Measurements from ENCODE around the gene LRMDA.
"Not testable (repeated sequence)": the region's sequence is repeated elsewhere in the genome, so short reads cannot be mapped to it uniquely, and the experiment has no call there.

Gene LRMDA

DNA sequence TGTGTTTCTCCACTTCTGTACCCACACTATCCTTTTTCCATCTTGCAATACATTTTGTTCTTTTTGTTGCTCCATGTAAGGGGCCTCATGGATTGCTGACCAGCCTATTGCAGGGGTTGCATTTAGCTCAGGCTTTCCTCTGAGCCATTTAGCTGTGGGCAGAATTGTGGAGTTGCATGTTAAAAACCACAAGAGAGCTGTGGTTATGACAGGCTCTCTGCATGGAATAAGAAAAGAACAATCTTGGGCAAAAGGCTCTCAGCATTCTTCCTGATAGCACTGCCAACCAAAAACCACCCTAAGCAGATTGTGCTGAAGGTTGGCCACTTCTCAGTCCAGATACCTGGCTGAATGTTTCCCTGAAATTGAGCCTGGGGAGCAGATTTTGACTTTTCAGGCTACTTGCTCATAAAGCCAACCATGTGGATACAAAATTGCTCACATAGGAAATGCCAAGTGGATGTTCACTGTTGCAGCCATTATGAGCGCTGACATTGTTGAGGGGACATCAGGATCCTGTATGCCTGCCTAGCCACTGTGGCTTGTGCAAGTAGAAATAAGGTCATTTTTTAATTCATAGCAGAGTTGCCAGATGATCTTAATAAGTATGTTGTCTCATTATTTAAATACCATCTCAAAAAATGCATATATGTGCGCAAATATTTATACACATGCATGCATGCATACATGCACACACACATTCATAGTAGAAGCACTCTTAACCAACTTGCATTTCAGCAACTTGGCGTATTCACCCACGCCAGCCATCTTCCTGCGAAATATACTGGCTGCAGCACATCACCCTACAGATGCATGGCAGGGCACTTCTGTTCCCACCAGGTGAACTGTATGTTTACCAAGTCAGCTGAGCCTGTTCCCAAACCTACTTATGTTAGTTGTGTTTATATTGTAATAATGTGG lies 695.4 kb downstream of the LRMDA start:
- peak; percentile 65 for DNase-seq (ENCODE audit: low read depth)

GRCh38 chr10:76127984-76128589 lies 696.7 kb downstream of the LRMDA start:
- DNase-seq (ENCODE audit: low read depth) = no peak

- DNase-seq (ENCODE audit: low read depth) = no peak
Observed at GRCh38 chr10:76129213-76129612, 697.8 kb downstream of the LRMDA start.

- no peak for DNase-seq (ENCODE audit: low read depth)
Observed at GRCh38 chr10:76130892-76131291, 699.5 kb downstream of the LRMDA start.

DNA sequence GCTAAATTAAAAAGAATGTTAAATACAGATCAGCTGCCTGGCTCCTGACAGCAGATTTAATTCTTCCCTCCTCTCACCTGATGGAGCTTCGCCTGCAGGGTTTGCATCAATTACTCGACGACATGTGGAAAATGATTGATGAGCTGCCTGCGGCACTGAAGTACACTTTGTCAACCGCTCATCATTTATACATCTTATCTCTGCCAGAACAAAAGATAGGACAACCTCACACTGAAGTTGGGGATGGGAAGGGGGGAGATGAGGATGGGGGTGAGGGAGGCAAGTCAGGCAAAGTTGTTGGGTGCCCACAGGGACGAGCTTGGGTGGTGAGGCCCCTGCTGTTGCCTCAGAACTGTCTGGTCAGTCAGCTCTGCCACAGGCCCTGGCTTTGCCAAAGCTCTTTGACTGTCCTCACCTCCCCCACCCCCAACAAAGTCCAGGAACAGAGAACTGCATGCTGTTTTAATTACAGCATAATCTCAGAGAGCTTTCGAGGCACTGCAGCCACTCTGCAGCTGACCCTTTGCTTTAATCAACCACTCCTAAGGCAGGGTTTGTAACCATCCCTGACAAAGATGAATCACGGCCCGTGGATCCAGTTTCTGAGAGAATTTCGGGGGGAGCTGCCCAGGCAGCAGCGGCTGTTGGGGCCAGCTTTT lies 702.3 kb downstream of the LRMDA start:
- DNase-seq (ENCODE audit: low read depth) = peak; percentile 69

DNA sequence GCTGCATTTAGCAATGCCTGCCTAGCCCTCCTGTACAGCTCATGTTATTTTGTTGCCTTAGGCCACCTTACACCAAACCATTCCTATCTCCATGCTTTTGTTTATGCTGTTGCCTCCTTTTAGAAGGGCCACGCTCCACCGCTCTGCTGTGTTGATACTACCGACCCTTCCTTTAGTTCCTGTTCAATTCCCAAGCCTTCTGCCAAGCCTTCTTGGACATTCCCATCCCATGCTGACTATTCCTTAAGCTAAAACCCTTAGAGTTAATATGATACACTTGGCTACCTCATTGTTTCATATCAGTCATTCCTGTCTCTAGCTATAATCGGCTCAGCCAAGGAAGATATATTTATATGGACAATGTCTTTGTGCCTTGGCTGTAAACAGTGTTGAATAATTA lies 705.5 kb downstream of the LRMDA start:
- no peak for DNase-seq (ENCODE audit: low read depth)

DNA sequence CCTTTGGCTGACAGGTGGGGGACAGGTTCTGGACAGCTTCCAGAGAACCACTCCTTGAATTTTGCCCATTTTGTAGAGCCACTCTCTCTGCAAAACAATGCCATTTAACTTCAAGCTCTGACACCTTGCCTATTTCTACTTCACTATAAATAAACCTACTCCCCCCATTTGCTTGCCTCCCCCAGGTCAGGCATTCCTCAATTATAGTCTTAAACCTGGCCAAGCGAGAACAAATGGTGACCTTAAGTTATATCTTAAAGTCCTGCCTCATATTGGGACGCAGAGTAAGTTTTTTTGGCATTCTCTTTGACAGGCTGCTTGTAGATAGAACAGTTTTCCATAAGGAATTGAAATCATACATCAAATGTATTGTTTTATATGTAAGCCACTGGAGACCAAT lies 706.9 kb downstream of the LRMDA start:
- no peak for DNase-seq (ENCODE audit: low read depth)

- no peak for DNase-seq (ENCODE audit: low read depth)
Observed at GRCh38 chr10:76138906-76139305, 707.5 kb downstream of the LRMDA start.

GRCh38 chr10:76139431-76139830 lies 708.0 kb downstream of the LRMDA start:
- DNase-seq (ENCODE audit: low read depth) = no peak

DNA sequence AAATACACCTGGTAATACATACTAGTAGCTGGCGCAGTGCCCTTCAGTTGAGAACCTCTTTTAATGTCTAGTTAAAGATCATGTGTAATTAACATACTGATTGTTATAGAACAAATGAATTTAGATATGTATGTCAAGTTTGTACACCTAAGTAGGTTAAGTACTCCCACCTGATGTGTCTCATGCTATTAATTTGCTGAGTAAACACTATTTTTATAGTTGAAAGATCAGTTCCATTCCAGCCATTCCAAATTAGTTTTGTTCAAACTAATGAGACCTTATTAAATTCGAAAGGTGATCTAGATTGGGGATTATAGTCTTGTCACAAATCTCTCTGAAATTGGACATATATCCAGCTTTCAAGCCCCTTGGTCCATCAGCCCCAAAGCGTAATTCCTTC lies 710.0 kb downstream of the LRMDA start:
- no peak for DNase-seq (ENCODE audit: low read depth)

GRCh38 chr10:76148217-76148616 lies 716.8 kb downstream of the LRMDA start:
- not testable (repeated sequence) for DNase-seq (ENCODE audit: low read depth)

DNA sequence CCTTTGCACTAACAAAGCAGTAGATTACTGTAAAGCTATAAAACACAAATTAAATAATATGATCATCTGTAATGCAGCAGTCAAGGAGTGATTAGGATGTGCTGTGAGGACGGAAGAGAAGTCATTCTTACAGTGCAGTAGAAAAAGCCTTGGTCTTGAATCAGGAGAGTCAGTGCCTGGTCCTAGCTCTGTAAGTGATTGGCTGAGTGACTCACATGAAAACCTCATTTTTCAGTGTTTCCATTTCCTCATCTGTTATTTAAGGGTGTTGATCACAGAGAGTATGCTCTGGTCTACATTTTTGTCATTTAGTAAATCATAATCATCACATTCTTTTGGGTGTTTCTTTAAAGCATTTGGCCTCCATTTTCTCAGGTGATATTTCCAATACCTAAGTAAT lies 717.8 kb downstream of the LRMDA start:
- DNase-seq (ENCODE audit: low read depth) = peak; percentile 44

DNA sequence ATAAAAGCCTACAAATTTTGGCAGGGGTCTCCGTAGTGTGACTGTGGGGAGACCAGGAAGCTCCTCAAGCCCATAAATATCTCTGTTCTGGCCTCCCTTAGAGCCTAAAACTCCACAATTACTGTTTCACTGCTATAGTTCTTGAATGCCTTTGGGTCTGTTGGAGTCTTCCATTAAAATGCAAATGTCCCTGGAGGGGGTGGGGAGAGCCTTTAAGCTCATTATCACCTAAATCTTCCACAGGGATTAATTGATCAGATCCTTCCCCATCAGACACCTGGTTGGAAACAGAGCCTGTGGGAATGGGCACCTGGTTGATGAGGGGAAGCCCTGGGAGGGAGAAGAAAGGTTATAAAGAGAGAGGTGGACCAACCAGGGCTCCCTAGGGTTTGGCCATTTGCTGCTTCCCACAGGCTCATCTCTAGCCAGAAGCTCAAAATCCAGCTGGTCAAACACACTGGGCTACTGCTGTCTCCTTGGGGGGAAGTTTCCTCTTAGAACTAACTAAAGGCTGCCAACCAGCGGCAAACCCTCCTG lies 718.2 kb downstream of the LRMDA start:
- DNase-seq (ENCODE audit: low read depth) = no peak

GRCh38 chr10:76150139-76150875 lies 718.9 kb downstream of the LRMDA start:
- DNase-seq (ENCODE audit: low read depth) = peak; percentile 3

DNA sequence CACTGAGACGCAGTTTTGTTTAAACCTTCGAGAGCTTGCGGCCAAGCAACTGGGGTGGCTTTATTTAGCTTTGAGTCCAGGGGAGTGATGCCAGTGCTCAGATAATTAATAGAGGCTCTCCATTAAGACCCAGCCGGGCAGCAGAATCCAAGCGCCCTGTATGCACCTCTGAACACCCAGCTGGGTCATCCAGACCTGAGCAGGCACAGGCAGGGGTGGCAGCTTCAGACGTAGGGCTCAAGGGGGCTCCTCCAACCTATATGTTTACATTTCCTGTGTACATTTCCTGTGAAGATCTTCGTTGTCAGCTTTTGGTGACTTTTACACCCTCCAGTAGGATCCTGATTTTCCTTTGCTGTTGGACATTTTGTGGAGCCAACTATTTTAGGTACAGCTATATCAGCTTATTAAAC lies 719.5 kb downstream of the LRMDA start:
- no peak for DNase-seq (ENCODE audit: low read depth)

DNA sequence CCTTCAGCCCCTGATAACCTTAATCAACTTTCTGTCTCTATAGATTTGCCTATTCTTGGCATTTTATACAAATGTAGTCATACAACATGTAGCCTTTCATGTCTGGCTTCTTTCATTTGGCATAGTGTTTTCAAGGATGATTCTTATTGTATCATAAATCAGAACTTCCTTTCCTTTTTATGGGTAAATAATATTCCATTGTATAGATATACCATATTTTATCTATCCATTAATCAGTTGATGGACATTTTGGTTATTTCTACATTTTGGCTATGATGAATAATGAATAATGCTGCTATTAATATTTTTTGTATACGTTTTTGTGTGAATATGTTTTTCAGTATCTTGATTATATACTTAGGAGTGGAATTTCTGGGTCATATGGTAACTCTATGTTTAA lies 720.8 kb downstream of the LRMDA start:
- DNase-seq (ENCODE audit: low read depth) = no peak

DNA sequence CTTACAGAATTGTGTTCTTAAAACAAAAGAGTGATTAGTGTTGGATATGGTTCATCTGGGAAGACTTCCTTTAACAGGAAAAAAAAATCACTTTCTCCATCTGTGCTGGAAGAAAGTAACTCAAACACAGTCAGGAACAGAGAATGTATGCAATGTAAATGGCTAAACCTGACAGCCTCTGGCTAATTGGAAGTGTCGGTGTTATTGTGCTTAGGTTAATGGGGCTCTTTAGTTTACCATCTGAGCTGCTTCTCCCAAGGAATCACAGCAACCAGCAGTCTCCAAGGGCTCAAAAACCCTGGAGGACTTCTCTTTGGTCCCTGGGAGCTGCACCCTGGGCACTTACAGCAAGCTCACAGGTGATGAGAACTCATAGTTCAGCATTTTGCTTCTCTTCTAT lies 724.5 kb downstream of the LRMDA start:
- DNase-seq (ENCODE audit: low read depth) = peak; percentile 30

GRCh38 chr10:76160446-76161300 lies 729.2 kb downstream of the LRMDA start:
- DNase-seq (ENCODE audit: low read depth) = no peak

DNA sequence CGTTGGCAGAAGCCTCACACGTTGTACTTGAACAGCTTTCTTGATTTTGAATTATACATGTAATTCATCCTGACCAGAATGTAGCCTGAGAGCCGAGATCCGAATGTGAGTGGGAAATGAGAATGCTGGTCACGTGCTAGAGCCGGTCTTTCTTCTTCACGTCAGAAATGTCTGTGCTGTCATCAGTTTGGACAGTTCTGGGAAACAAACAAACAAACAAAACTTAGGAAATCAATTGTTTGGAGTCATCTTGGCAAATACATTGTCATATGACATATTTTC lies 729.8 kb downstream of the LRMDA start:
- no peak for DNase-seq (ENCODE audit: low read depth)

- DNase-seq (ENCODE audit: low read depth) = no peak
Observed at GRCh38 chr10:76168437-76168836, 737.0 kb downstream of the LRMDA start.

DNA sequence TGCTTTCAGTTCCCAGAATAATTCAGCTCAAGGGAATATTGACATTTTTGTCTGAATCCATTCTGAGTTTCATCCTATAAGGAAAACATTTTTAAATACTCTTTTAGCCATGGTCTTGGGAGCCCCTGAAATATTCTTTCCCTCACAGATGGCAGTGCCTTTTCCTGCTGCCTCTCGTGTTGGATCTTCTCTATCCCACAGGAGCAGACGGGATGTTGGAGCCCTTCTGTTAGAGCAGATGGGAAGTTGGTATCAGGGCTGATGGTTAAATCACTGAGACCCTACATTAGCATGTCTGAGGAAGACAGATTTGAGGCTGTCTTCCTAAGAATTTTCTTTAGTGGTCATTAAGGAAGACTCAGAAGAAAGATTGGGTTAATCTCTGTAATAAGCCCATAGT lies 737.8 kb downstream of the LRMDA start:
- no peak for DNase-seq (ENCODE audit: low read depth)
